CD4-positive, alpha-beta T cell treated with Interleukin-21 for 1 hour (primary cell): ENCODE measurements around the gene CDH15.
"Not testable (repeated sequence)": the region's sequence is repeated elsewhere in the genome, so short reads cannot be mapped to it uniquely, and the experiment has no call there.

Source experiments
- DNase-seq: peaks from one replicate; pipeline ENCODE4 v3.0.0-alpha.2; 2020

CDH15 gene

DNA sequence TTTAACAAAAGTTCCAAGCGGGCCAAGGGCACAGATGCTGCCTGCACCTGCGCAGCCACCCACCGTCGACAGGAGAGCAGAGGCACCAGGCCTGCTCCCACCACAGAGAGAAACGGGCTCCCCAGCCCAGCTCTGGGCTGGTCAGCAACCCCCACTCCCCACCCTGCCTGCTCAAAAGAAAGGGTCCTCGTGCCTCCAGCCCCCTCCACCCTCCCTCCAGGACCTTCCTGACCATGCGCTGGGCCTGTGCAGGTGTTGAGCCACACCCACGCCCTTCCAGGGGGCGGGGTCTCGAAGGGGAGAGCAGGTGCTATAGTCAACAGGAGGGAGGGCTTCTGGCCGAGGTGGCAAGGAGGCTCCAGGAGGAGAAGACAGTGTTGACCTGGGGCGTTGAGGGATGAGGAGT is 71.2 kb downstream of the CDH15 start:
- no peak for DNase-seq

DNA sequence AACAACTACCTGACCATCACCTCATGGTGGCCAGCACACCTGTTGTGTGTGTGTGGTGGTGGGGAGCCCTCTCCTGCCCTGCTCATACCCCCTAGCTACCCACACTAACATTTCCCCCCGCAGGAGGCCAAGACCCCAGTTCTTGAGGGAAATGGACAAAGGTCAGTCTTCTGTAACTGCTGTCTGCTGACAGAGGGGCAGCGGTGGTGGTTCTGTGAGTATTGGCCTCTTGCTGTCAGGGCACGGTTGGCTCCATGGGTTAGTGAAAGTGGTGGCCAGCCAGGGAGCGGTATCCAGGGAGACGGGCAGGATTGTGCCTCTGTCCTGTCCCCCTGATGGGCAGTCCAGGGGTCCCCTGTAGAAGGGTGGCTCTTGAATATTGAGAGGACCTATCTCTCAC is 72.1 kb downstream of the CDH15 start:
- no peak for DNase-seq

DNA sequence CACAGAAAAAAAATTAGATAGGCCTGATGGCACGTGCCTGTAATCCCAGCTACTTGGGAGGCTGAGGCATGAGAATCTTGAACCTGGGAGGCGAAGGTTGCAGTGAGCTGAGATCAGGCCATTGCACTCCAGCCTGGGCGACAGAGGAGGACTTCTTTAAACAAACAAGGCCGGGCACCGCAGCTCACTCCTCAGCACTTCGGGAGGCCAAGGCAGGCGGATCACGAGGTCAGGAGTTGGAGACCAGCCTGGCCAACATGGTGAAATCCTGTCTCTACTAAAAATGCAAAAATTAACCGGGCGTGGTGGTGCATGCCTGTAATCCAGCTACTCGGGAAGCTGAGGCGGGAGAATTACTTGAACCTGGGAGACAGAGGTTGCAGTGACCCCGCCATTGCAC is 72.7 kb downstream of the CDH15 start:
- not testable (repeated sequence) for DNase-seq

DNA sequence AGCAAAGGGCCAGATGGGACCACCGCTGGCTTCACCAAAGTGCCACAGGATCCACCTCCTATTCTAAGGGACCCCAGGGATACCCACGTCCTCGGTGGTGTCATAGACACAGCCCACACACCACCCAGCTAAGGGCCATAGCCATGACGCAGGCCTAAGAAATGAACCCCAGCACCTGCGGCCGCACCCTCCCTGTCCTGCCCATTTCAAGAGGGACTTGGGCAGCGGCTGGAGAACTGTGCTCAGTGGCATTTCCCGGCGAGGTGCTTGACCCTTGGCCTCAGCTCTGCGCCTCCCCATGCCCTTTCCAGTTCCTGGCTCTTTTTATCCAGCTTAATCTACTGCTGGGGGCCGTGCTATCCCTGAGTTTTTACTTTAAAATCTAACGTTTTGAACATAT is 73.2 kb downstream of the CDH15 start:
- DNase-seq = no peak
